Central memory CD8-positive, alpha-beta T cell (primary cell): ENCODE results near the gene FAM20B.

Experiments
- ATAC-seq: fragments of 150-1000 bp; cut with Tn5 transposase; replicated peaks from 2 replicates; pipeline ENCODE4 v1.10.0; 2022; ENCODE audit warnings: mild to moderate bottlenecking, moderate FRiP score, moderate number of reproducible peaks; ENCODE audit not compliant: poor library complexity, severe bottlenecking; ENCODE audit errors: extremely low read depth
- DNase-seq, 2 donors: peaks; one replicate each; pipeline ENCODE4 v3.0.0; 2021; ENCODE audit warnings: low spot score in 2 of 2
- H3K27ac Mint-ChIP-seq: one replicate; pipeline ENCODE4 v1.8.0; 2022; ENCODE audit warnings: low read depth, mild to moderate bottlenecking, moderate library complexity, mixed read lengths
- H3K27me3 Mint-ChIP-seq: one replicate; pipeline ENCODE4 v1.8.0; 2022; ENCODE audit warnings: mixed read lengths
- H3K36me3 Mint-ChIP-seq: one replicate; pipeline ENCODE4 v1.8.0; 2022; ENCODE audit warnings: mild to moderate bottlenecking, moderate library complexity, mixed read lengths; ENCODE audit not compliant: insufficient read depth
- H3K4me1 Mint-ChIP-seq: one replicate; pipeline ENCODE4 v1.8.0; 2022; ENCODE audit warnings: mixed read lengths
- H3K4me3 Mint-ChIP-seq: one replicate; pipeline ENCODE4 v1.8.0; 2022; ENCODE audit warnings: mild to moderate bottlenecking, moderate library complexity, mixed read lengths
- H3K9me3 Mint-ChIP-seq: one replicate; pipeline ENCODE4 v1.8.0; 2022; ENCODE audit warnings: mixed read lengths

FAM20B gene

DNA sequence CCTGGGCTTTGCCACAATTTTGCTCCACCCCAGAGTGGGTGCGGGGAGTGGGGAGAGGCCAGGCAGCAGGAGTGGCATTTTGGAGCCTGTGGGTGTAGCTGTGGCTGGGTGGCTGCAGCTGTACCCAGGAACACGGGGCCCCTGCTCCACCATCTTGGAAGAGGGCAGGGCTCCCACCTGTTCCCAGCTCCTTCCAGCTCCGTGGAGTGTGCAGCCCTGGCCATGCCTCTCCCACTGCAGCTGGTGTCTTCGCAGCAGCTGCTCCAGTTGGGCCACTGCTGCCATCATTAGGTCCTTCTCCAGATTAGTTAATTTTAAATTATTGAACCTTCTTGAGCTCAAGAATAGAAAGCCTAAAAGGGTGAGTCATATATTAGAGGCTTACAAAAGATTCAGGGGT, 17.6 kb downstream of the FAM20B start:
- DNase-seq, result no peak
- Mint-ChIP-seq H3K9me3 (no peaks in the 10 kb centered on the region), H3K27ac (no peak overlapping the region), H3K36me3 (peaks cover 3% of the 10 kb centered on the region), H3K27me3 (no peaks in the 10 kb centered on the region), H3K4me3 (no peak overlapping the region), H3K4me1 (peaks cover 15% of the 10 kb centered on the region)
- no peak for ATAC-seq

DNA sequence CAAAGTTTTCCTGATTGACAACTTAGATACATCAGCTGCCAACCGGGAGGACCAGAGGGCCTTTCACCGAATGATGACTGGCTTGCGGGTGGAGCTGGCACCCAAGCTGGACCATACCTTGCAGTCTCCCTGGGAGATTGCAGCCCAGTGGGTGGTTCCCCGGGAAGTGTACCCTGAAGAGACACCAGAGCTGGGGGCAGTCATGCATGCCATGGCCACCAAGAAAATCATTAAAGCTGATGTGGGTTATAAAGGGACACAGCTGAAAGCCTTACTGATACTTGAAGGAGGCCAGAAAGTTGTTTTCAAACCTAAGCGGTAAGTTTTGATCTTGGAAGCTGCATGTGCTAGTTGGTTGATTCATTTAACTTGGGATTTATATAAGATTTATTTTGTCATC, 18.2 kb downstream of the FAM20B start:
- Mint-ChIP-seq H3K27ac (no peak overlapping the region), H3K9me3 (no peaks in the 10 kb centered on the region), H3K27me3 (no peaks in the 10 kb centered on the region), H3K4me3 (no peak overlapping the region), H3K36me3 (peaks cover 2% of the 10 kb centered on the region), H3K4me1 (peaks cover 9% of the 10 kb centered on the region)
- ATAC-seq, result no peak
- DNase-seq, result no peak

DNA sequence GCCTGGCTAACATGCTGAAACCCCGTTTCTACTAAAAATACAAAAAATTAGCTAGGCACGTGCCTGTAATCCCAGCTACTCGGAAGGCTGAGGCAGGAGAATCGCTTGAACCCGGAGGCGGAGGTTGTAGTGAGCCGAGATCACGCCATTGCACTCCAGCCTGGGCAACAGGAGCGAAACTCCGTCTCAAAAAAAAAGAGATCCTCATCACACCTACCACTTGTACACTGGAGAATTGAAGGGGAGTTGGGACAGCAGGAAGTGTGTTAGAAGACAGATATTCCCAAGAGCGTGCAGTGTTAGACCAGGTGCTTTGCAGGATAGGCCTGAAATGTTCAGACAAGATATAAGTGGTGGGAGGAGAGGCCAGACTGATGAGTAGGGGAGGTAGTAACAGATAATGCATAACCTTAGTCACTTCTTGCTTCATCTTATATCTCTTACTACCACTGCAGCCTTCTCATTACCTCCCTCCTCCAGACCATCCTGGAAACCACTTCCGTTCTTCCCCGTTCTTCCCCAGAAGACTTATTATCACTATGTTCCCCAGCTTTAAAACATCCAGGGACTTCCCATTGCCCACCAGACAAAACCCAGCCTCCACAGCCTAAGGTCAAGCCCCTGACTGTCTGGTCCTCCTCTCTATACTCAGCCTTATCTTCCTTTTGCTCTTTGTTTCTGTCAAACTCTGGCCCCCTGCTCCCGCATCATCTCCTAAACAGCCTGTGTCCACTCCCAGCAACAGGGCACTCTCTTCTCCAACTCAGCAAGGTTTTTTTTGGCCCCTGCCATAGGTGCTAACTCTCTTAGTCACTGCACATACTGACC, 21.3 kb downstream of the FAM20B start:
- no peak for ATAC-seq
- Mint-ChIP-seq H3K27ac (peak overlapping the region; percentile 7), H3K4me3 (no peak overlapping the region), H3K9me3 (no peaks in the 10 kb centered on the region), H3K4me1 (peaks cover 6% of the 10 kb centered on the region), H3K36me3 (no peaks in the 10 kb centered on the region), H3K27me3 (no peaks in the 10 kb centered on the region)
- DNase-seq, result no peak

DNA sequence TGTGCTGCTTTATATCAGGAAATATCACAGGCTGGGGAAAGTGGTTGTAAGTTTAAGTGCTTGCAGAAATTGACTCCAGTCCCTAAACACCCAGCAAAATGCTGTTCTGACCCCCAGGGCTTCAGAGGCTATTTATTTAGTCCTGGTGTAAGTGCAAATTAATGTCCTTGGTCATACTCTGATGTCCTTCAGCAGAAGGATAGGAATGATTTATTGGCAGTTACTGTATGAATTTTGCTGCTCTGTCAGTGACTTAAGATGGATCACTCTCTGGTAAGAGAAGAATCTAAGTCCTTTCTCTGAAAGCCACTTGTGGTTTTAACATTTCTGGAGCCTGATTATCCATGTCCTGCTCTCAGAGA, 21.9 kb downstream of the FAM20B start:
- Mint-ChIP-seq H3K9me3 (no peaks in the 10 kb centered on the region), H3K4me1 (peaks cover 6% of the 10 kb centered on the region), H3K27me3 (no peaks in the 10 kb centered on the region), H3K4me3 (no peak overlapping the region), H3K27ac (peak overlapping the region; percentile 7), H3K36me3 (no peaks in the 10 kb centered on the region)
- DNase-seq (no peak), ATAC-seq (no peak)

DNA sequence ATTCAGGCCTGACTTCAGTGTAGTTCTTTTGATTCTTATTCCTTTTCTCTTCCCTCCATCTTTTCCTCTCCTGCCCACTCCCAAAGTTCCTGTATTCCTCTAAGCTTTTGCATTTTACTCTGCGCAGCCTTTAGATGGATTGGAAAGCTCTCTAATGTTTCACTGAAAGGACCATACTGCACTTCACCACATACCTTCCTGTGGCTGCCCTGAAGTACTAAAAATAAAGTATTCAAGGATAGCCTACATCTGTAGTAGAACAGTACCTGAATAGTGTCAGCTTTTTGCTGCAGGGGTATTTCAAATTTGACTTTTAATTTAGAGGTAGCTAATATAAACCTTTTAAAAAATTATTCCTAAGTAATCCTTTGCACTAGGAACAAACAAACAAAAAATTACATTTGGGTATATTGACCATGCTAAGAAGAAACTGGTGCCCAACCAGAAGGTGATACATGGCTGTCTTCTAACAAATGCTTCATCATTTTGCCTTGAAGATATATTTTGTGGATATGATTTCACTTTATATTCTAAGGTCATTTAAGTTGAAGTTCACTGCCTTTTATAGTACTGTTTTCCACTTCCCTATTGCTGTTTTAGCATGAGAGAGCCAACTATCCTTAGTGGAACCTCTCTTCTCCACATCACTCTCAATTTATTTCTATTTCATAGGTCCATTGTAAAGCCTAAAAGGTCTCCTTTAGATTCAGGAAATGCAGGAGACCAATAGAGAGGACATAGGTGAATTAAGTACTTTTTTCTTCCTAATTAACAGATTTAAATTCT, 22.8 kb downstream of the FAM20B start:
- Mint-ChIP-seq H3K4me3 (no peak overlapping the region), H3K27me3 (no peaks in the 10 kb centered on the region), H3K4me1 (peaks cover 6% of the 10 kb centered on the region), H3K9me3 (no peaks in the 10 kb centered on the region), H3K27ac (no peak overlapping the region), H3K36me3 (no peaks in the 10 kb centered on the region)
- ATAC-seq (no peak), DNase-seq (no peak)

DNA sequence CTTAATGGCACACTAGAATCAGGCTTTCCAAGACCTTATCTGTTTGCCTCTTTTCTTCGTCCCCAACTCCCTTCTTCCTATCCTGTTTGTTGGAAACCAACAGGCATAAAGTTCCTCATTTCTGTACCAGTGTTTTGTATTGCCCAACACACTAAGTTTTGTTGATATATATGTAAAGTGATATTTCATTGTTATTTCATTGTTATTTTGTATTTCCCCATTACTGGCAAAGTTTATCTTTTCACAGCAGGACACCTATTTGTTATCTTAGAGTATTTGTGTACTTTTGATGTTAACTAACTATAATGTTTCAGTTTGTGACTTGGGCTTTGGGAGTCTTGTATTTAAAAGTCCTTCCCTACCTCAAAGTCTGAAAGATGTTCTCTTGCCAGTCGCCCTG, 27.1 kb downstream of the FAM20B start:
- Mint-ChIP-seq H3K4me3 (no peak overlapping the region), H3K9me3 (no peaks in the 10 kb centered on the region), H3K27me3 (no peaks in the 10 kb centered on the region), H3K36me3 (peaks cover 6% of the 10 kb centered on the region), H3K27ac (no peak overlapping the region), H3K4me1 (no peaks in the 10 kb centered on the region)
- ATAC-seq (no peak), DNase-seq (no peak)

DNA sequence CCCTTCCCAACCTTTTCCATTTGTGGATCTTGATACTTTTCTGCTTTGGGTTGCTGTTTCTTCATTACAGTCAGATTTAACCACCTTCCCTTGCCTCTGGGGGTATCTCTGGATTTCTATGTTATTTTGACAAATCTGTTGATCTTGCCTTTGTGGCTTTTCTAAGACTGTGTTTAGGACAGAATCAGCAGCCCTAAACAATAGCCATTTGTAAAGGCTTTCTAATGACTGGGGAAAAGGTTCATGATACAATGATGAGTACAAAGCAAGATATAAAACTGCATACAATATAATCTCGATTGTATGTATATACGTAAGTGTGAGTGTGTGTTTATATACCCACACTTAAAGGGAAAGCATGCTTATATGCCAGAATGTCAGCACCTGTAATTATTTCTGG, 27.8 kb downstream of the FAM20B start:
- Mint-ChIP-seq H3K36me3 (peaks cover 6% of the 10 kb centered on the region), H3K4me1 (no peaks in the 10 kb centered on the region), H3K27ac (no peak overlapping the region), H3K4me3 (no peak overlapping the region), H3K9me3 (no peaks in the 10 kb centered on the region), H3K27me3 (no peaks in the 10 kb centered on the region)
- no peak for DNase-seq
- no peak for ATAC-seq

DNA sequence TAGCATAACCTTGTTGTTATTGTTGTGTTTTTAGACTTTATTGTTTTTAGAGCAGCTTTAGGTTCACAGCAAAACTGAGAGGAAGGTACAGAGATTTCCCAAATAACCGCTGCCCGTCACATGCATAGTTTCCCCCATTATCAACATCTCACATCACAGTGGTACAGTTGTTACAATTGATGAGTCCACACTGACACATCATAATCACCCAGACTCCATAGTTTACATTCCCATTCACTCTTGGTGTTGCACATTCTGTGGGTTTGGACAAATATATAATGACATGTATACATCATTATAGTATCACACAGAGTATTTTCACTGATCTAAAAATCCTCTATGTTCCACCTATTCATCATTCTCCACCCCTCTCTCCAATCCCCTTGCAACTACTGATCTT, 30.2 kb downstream of the FAM20B start:
- no peaks in the 10 kb centered on the region for H3K27me3 Mint-ChIP-seq
- no peaks in the 10 kb centered on the region for H3K9me3 Mint-ChIP-seq
- no peak overlapping the region for H3K27ac Mint-ChIP-seq
- H3K36me3 Mint-ChIP-seq, result peaks cover 10% of the 10 kb centered on the region
- no peak overlapping the region for H3K4me3 Mint-ChIP-seq
- ATAC-seq (no peak), DNase-seq (no peak)
- no peaks in the 10 kb centered on the region for H3K4me1 Mint-ChIP-seq

DNA sequence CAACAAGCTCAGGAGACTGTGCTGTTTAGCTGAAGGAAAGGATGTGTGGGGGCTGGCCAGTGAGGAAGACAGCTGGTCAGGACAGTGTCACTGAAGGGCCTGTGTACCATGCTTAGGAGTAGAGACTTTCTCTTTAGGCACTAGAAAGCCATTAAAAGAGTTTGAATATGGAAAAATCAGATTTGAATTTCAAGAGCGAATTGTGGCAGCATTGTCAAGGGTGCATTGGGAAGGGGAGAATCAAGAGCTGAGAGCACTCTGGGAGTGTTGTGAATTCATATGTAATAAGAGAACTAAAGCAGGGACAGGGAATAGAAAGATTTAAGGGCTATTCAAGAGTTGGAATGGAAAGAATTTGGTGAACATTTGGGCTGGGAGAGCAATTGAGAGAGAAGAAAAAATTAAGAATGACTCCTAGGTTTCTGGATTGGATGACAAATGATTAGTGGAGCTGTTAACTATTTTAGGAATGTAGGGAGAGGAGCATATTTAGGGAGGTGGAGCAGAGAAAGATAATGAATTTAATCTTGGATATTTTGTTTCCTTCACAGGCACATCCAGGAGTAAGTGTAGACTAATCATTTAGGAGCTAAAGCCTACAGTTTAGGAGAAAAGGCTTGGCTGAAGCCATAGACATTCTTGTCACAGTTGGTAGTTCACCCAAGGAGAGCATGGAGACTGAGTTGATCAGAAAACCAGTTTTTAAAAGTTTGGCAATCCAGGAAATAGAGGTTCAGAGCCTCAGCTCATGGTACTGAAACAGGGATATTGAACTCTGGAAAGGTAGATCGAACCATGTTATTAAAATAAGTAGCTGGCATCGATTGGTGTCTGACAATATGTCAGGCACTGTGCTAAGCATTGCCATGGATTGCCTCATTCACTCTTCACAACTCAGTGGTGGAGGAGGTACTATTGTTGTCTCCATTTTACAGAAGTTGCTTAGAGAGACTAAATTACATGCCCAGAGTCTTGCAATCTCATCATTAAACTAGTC, 33.1 kb downstream of the FAM20B start:
- H3K27me3 Mint-ChIP-seq, result no peaks in the 10 kb centered on the region
- no peak overlapping the region for H3K27ac Mint-ChIP-seq
- no peak overlapping the region for H3K4me3 Mint-ChIP-seq
- H3K9me3 Mint-ChIP-seq, result no peaks in the 10 kb centered on the region
- H3K4me1 Mint-ChIP-seq, result no peaks in the 10 kb centered on the region
- no peak for DNase-seq
- peaks cover 13% of the 10 kb centered on the region for H3K36me3 Mint-ChIP-seq
- no peak for ATAC-seq

DNA sequence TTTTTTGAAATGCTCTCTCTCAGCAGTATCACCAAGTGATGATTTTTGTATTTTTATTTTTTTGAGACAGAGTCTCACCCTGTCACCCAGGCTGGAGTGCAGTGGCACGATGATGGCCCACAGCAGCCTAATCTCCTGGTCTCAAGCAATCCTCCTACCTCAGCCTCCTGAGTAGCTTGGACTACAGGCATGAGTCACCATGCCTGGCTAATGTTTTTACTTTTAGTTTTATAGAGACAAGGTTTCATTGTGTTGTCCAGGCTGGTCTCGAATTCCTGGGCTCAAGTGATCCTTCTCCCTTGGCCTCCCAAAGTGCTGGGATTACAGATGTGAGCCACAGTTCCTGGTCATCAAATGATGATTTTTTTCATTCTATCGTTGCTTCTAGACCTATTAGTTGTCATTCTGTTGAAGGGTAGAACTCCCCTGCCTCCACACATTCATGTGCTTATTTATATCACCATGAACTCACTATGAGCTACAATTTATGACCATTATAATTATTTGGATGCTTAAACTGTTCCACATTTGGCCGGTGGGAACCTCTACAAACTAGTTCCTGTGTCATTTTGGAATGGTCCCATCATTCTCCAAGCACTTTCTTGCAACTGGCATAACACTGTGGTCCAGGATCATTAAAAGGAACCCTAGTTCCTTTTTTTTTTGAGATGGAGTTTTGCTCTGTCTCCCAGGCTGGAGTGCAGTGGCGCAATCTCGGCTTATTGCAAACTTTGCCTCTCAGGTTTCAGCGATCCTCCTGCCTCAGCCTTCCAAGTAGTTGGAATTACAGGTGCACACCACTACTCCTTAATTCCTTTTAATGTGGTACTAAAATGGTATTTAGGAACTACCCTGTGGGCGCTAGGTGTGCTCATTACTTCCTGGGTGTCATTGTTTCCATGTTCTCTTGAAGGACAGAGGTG, 35.9 kb downstream of the FAM20B start:
- Mint-ChIP-seq H3K27ac (no peak overlapping the region), H3K36me3 (peaks cover 17% of the 10 kb centered on the region), H3K9me3 (no peaks in the 10 kb centered on the region)

DNA sequence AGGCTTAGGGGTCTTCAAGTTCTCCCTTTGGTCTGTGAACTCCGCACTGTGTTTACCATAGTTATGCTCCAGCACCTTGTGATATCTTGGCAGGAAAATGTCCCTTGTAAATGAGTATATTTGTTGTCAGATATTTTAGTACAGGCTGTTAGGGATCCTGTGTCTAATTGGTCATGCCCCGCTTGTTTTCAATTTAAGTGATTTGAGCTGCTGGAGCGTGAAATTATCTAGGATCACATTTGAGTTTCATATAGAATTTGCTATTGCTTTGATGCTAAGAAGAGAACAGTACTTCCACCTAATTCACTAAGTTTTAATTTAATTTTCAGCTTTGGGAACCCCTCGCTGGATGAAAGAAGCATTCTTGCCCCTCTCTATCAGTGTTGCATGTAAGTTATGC, 40.8 kb downstream of the FAM20B start:
- H3K9me3 Mint-ChIP-seq, result no peaks in the 10 kb centered on the region
- no peak overlapping the region for H3K27ac Mint-ChIP-seq
- H3K4me3 Mint-ChIP-seq, result no peak overlapping the region
- no peak for ATAC-seq
- peaks cover 21% of the 10 kb centered on the region for H3K36me3 Mint-ChIP-seq
- DNase-seq, result no peak
- no peaks in the 10 kb centered on the region for H3K27me3 Mint-ChIP-seq
- H3K4me1 Mint-ChIP-seq, result no peaks in the 10 kb centered on the region

More for the DNA sequence above, 35.9 kb downstream of the FAM20B start:
- no peak for DNase-seq
- Mint-ChIP-seq H3K4me1 (no peaks in the 10 kb centered on the region), H3K27me3 (no peaks in the 10 kb centered on the region), H3K4me3 (no peak overlapping the region)
- no peak for ATAC-seq
